CD4-positive, alpha-beta memory T cell (primary cell): ENCODE data around the gene CCDC146. TPM values are rescaled to one million over a fixed set of nuclear protein-coding genes. Genes with fewer than 3 reads are reported as not detected.

Experiments used
- CTCF ChIA-PET: fragments of 350-600 bp; sonication (Branson Sonifier 250); formaldehyde crosslinking; loops from one replicate; lab custom pipeline; 2021; ENCODE audit warnings: inconsistent platforms; ENCODE audit not compliant: partially characterized antibody; lab: Charles Lee
- POLR2A ChIA-PET: fragments of 350-600 bp; sonication (Branson Sonifier 250); formaldehyde crosslinking; loops from one replicate; lab custom pipeline; 2021; ENCODE audit not compliant: partially characterized antibody; lab: Charles Lee
- DNase-seq, 5 donors: peaks; one replicate each; pipeline versions ENCODE4 v3.0.0 to v3.0.0-alpha.2; 2020 to 2022; ENCODE audit warnings: mixed read lengths in 1 of 5
- H3K27ac ChIP-seq: one replicate; pipeline ENCODE4 v1.7.0; 2013; ENCODE audit warnings: low read depth, low read length
- H3K27me3 ChIP-seq: 2 replicates; pipeline ENCODE4 v1.7.0; 2013; ENCODE audit warnings: mild to moderate bottlenecking, low read length, moderate library complexity; ENCODE audit not compliant: insufficient read depth
- H3K36me3 ChIP-seq: 2 replicates; pipeline ENCODE4 v1.7.0; 2013; ENCODE audit warnings: mild to moderate bottlenecking, low read length, moderate library complexity; ENCODE audit not compliant: insufficient read depth
- H3K4me1 ChIP-seq: 2 replicates; pipeline ENCODE4 v1.7.0; 2013; ENCODE audit warnings: mild to moderate bottlenecking, low read length, moderate library complexity; ENCODE audit not compliant: insufficient read depth
- H3K4me3 ChIP-seq, 2 donors: one replicate each; pipeline ENCODE4 v1.7.0; 2013; ENCODE audit warnings: low read length in 2 of 2, mild to moderate bottlenecking in 1 of 2
- H3K9me3 ChIP-seq, 2 donors: one replicate each; pipeline ENCODE4 v1.7.0; 2013; ENCODE audit warnings: low read length in 2 of 2, control low read depth in 1 of 2; ENCODE audit not compliant: control insufficient read depth in 1 of 2
- H3K27ac Mint-ChIP-seq, 7 donors: one replicate each; pipeline ENCODE4 v1.8.0; 2020 to 2021; ENCODE audit warnings: mixed read lengths in 7 of 7, mild to moderate bottlenecking in 6 of 7, inconsistent platforms in 3 of 7, moderate library complexity in 3 of 7
- H3K27me3 Mint-ChIP-seq, 2 donors: one replicate each; pipeline ENCODE4 v1.8.0; 2020 to 2021; ENCODE audit warnings: mixed read lengths in 2 of 2
- H3K36me3 Mint-ChIP-seq, 2 donors: one replicate each; pipeline ENCODE4 v1.8.0; 2020 to 2021; ENCODE audit warnings: mixed read lengths in 2 of 2, inconsistent platforms in 1 of 2, mild to moderate bottlenecking in 1 of 2
- H3K4me1 Mint-ChIP-seq, 4 donors: one replicate each; pipeline ENCODE4 v1.8.0; 2020 to 2021; ENCODE audit warnings: mixed read lengths in 4 of 4, mild to moderate bottlenecking in 1 of 4
- H3K4me3 Mint-ChIP-seq, 8 donors: one replicate each; pipeline ENCODE4 v1.8.0; 2020 to 2021; ENCODE audit warnings: mixed read lengths in 8 of 8, mild to moderate bottlenecking in 7 of 8, moderate library complexity in 6 of 8, inconsistent platforms in 3 of 8
- H3K9me3 Mint-ChIP-seq, 8 donors: one replicate each; pipeline ENCODE4 v1.8.0; 2020 to 2021; ENCODE audit warnings: mixed read lengths in 8 of 8, mild to moderate bottlenecking in 5 of 8, inconsistent platforms in 3 of 8, moderate library complexity in 1 of 8
- intact Hi-C: fragments of 100-400 bp; cut with micrococcal nuclease; formaldehyde crosslinking; loops from one replicate; pipeline ENCODE4 v1.15.1; 2023
- polyA plus RNA-seq, 2 donors: library from polyadenylated mRNA; unstranded; fragments of 300-500 nt; fragmentation: Illumina TruSeq; gene quantifications; one replicate each; pipeline ENCODE4 v1.2.3, GENCODE V29; 2021
- total RNA-seq, 2 experiments: library from RNA; stranded (reverse); gene quantifications; one replicate each; pipeline ENCODE4 v1.2.3, GENCODE V29; 2021

CCDC146 gene
- total and polyA plus RNA-seq, 4 experiments from 2014 or later = 2.5 to 16.0 (median 9.1) TPM

- H3K27me3 Mint-ChIP-seq = no peaks in the 10 kb centered on the region
- no peaks in the 10 kb centered on the region for H3K36me3 ChIP-seq
- H3K27ac Mint-ChIP-seq = no peak overlapping the region
- no peaks in the 10 kb centered on the region for H3K27me3 ChIP-seq
- no peaks in the 10 kb centered on the region for H3K4me1 ChIP-seq
- POLR2A ChIA-PET = no interaction called here
- CTCF ChIA-PET = interaction anchor here (1.6 to 1.9 kb wide), 3 partner anchors 8 to 12 kb away, joined by 4 to 10 read pairs (median 5); no protein-coding TSS in a partner anchor
- no peaks in the 10 kb centered on the region for H3K9me3 ChIP-seq
- H3K9me3 Mint-ChIP-seq = no peaks in the 10 kb centered on the region
- H3K27ac ChIP-seq = no peak overlapping the region
- H3K4me3 Mint-ChIP-seq = no peak overlapping the region
- intact Hi-C loops = no loop called here
- no peaks in the 10 kb centered on the region for H3K4me1 Mint-ChIP-seq
- peaks cover 0 to 24% of the 10 kb centered on the region in 2 donors for H3K36me3 Mint-ChIP-seq
- no peak overlapping the region for H3K4me3 ChIP-seq
- no peak for DNase-seq
Observed at GRCh38 chr7:77258014-77258413, 135.6 kb downstream of the CCDC146 start.

GRCh38 chr7:77258593-77258992, 136.2 kb downstream of the CCDC146 start:
- Histone ChIP-seq H3K36me3 (no peaks in the 10 kb centered on the region), H3K9me3 (no peaks in the 10 kb centered on the region), H3K4me1 (no peaks in the 10 kb centered on the region), H3K27me3 (no peaks in the 10 kb centered on the region), H3K27ac (no peak overlapping the region), H3K4me3 (no peak overlapping the region)
- DNase-seq = no peak
- intact Hi-C loops = no loop called here
- H3K4me1 Mint-ChIP-seq = no peaks in the 10 kb centered on the region
- H3K27ac Mint-ChIP-seq = no peak overlapping the region
- CTCF ChIA-PET = interaction anchor here (1.7 to 1.9 kb wide), 2 partner anchors 8 to 12 kb away, joined by 5 to 10 read pairs; no protein-coding TSS in a partner anchor
- no peaks in the 10 kb centered on the region for H3K27me3 Mint-ChIP-seq
- POLR2A ChIA-PET = no interaction called here
- no peaks in the 10 kb centered on the region for H3K9me3 Mint-ChIP-seq
- H3K4me3 Mint-ChIP-seq = no peak overlapping the region
- H3K36me3 Mint-ChIP-seq = peaks cover 0 to 24% of the 10 kb centered on the region in 2 donors

DNA sequence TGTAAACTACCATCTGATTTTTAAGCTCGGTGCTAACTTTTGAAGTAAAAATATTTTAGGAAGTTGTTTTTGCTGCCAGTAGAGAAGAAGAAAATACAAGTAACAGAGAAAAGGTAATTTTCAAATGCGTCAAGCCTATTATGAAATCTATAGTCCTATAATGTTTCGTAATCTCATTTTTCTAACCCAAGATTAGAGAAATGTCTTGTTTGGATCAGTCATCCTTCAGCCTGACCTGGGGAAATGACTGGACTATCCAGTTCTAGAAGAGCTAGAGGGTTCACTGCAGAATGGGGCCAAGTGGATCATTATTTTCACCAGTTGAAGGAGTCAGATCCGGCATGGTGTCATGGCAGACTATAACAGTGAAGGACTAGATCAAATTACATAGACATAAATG, 139.9 kb downstream of the CCDC146 start:
- no peak for DNase-seq
- no peaks in the 10 kb centered on the region for H3K27me3 Mint-ChIP-seq
- no peak overlapping the region for H3K4me3 Mint-ChIP-seq
- CTCF ChIA-PET = interaction anchor here (0.8 kb wide), 1 partner anchor 9 kb away, joined by 3 read pairs; no protein-coding TSS in a partner anchor
- H3K27me3 ChIP-seq = no peaks in the 10 kb centered on the region
- POLR2A ChIA-PET = interaction anchor here (0.8 kb wide), 1 partner anchor 11 kb away, joined by 3 read pairs; no protein-coding TSS in a partner anchor
- intact Hi-C loops = no loop called here
- H3K36me3 Mint-ChIP-seq = peaks cover 0 to 19% of the 10 kb centered on the region in 2 donors
- H3K27ac Mint-ChIP-seq = no peak overlapping the region
- H3K36me3 ChIP-seq = no peaks in the 10 kb centered on the region
- H3K4me3 ChIP-seq = no peak overlapping the region
- no peaks in the 10 kb centered on the region for H3K9me3 ChIP-seq
- no peaks in the 10 kb centered on the region for H3K4me1 ChIP-seq
- H3K27ac ChIP-seq = no peak overlapping the region
- no peaks in the 10 kb centered on the region for H3K9me3 Mint-ChIP-seq
- H3K4me1 Mint-ChIP-seq = no peaks in the 10 kb centered on the region

DNA sequence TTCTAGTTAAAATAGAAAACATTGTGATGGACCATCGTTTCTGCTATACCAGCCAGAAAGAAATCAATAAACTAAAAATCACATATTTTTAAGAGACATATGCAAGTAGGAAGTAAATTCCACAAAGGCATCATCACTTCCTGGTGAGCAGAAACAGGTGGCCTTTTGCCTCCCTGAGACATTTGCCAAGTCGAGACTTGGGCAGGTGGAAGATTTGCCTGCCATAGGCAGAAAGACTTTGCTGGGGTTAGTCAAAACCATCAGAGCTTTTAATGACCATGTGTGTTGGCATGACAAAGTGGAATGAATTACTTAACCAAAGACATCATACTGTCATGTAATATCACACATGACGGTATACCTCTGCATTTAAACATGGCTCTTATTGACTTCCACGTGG, 143.3 kb downstream of the CCDC146 start:
- Mint-ChIP-seq H3K36me3 (peaks cover 0 to 39% of the 10 kb centered on the region in 2 donors), H3K4me1 (no peaks in the 10 kb centered on the region), H3K27me3 (no peaks in the 10 kb centered on the region), H3K4me3 (no peak overlapping the region), H3K9me3 (no peaks in the 10 kb centered on the region), H3K27ac (no peak overlapping the region)
- ChIA-PET POLR2A (no interaction called here), CTCF (interaction anchor here (1.4 kb wide), 1 partner anchor 8 kb away, joined by 5 read pairs; no protein-coding TSS in a partner anchor)
- H3K4me3 ChIP-seq = no peak overlapping the region
- no peak overlapping the region for H3K27ac ChIP-seq
- H3K4me1 ChIP-seq = no peaks in the 10 kb centered on the region
- intact Hi-C loops = no loop called here
- H3K9me3 ChIP-seq = no peaks in the 10 kb centered on the region
- DNase-seq = no peak
- no peaks in the 10 kb centered on the region for H3K27me3 ChIP-seq
- H3K36me3 ChIP-seq = no peaks in the 10 kb centered on the region

DNA sequence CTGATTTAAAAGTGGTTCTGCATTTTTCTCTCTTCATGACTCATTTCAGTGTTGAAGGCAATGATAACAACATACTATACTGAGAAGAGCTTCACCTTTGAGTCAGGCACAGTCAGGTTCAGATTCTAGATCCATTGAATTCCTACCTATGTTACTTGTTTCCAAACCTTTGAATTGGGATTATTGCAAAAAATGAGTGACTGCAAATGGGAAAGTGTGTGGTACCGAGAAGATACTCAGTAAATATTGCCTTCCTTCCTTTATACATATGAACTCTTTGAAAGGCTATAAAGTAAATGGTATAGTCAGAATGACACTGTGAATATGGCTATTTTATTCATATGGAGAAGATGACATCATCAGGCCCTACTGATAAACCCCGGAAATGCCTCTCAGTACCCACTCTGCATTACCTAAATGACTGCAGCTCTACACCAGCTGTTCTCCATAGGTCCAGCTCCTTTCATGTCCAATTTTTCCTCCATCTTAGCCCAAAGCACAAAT, 143.9 kb downstream of the CCDC146 start:
- Histone ChIP-seq H3K4me3 (no peak overlapping the region), H3K27ac (no peak overlapping the region), H3K36me3 (no peaks in the 10 kb centered on the region), H3K4me1 (no peaks in the 10 kb centered on the region), H3K9me3 (no peaks in the 10 kb centered on the region), H3K27me3 (no peaks in the 10 kb centered on the region)
- Mint-ChIP-seq H3K9me3 (no peaks in the 10 kb centered on the region), H3K27me3 (no peaks in the 10 kb centered on the region), H3K27ac (peak overlapping the region in 2 of 7 donors; percentile 19 to 55), H3K4me3 (no peak overlapping the region), H3K36me3 (peaks cover 0 to 39% of the 10 kb centered on the region in 2 donors), H3K4me1 (no peaks in the 10 kb centered on the region)
- intact Hi-C loops = no loop called here
- ChIA-PET POLR2A (no interaction called here), CTCF (interaction anchor here (1.4 kb wide), 1 partner anchor 9 kb away, joined by 5 read pairs; no protein-coding TSS in a partner anchor)
- DNase-seq = no peak

DNA sequence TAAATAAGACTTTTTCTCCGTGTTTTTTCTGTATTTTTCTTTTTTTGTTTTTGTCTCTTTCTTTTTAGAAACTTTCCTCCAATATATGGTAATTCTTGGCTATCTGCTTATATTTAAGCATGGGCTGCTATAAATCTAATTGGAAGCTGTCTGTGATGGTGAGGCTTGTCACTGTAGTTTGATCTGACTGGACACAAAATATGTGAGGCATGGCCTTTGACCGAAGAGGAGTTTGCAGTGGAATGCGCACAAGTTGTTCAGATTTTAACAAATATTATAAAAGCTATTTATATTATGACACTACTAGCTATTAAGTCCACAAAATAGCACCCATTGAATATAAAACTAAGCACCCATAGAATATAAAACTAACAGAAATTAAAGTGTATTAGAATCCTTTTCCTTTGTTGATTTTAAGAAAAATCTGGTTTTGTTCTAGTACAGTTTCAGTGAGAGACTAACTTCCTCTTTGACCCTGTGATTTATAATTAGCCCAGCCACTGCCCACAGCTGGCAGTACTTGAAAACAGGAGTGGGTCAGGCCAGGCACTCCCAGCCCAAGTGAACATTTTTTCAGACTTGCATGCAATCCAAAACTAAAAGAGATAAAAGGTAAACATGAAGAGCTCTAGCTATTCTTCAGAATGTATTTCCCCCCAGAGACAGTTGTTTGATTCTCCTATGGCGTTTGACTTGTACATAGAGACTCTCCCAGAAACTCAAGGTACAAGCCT, 147.1 kb downstream of the CCDC146 start:
- CTCF ChIA-PET = interaction anchor here (0.6 to 1.5 kb wide), 2 partner anchors 12 to 131 kb away, joined by 3 to 4 read pairs; no protein-coding TSS in a partner anchor
- H3K4me1 Mint-ChIP-seq = no peaks in the 10 kb centered on the region
- no peaks in the 10 kb centered on the region for H3K9me3 Mint-ChIP-seq
- no peak for DNase-seq
- Histone ChIP-seq H3K4me3 (no peak overlapping the region), H3K9me3 (no peaks in the 10 kb centered on the region), H3K4me1 (no peaks in the 10 kb centered on the region), H3K27ac (no peak overlapping the region), H3K27me3 (no peaks in the 10 kb centered on the region), H3K36me3 (no peaks in the 10 kb centered on the region)
- no peaks in the 10 kb centered on the region for H3K27me3 Mint-ChIP-seq
- POLR2A ChIA-PET = no interaction called here
- H3K36me3 Mint-ChIP-seq = peaks cover 3 to 39% of the 10 kb centered on the region in 2 donors
- H3K4me3 Mint-ChIP-seq = no peak overlapping the region
- intact Hi-C loops = no loop called here
- H3K27ac Mint-ChIP-seq = no peak overlapping the region

DNA sequence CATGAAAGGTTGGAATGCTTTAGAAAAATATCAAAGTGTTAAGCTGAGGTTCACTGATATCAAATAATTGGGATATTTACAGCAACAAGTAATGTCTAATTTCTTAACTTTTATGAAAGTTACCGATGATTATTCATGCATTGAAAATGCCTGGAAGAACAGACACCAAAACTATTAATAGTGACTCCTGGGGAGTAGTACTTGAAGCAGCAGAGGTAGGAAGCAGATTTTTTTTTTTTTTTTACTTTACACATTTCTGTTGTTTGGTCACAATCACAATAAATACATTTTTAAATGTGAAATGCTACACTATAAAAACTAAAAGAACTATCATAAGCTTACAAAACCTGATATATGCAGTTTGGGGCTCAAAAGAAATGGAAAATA, 147.7 kb downstream of the CCDC146 start:
- intact Hi-C loops = no loop called here
- Histone ChIP-seq H3K4me1 (no peaks in the 10 kb centered on the region), H3K36me3 (no peaks in the 10 kb centered on the region), H3K27me3 (no peaks in the 10 kb centered on the region), H3K9me3 (no peaks in the 10 kb centered on the region), H3K27ac (no peak overlapping the region), H3K4me3 (no peak overlapping the region)
- POLR2A ChIA-PET = no interaction called here
- H3K27ac Mint-ChIP-seq = no peak overlapping the region
- no peaks in the 10 kb centered on the region for H3K9me3 Mint-ChIP-seq
- no peaks in the 10 kb centered on the region for H3K27me3 Mint-ChIP-seq
- no peak overlapping the region for H3K4me3 Mint-ChIP-seq
- H3K4me1 Mint-ChIP-seq = no peaks in the 10 kb centered on the region
- CTCF ChIA-PET = interaction anchor here (1.5 kb wide), 1 partner anchor 13 kb away, joined by 4 read pairs; no protein-coding TSS in a partner anchor
- H3K36me3 Mint-ChIP-seq = peaks cover 5 to 37% of the 10 kb centered on the region in 2 donors
- DNase-seq = no peak
